Hepatocyte (in vitro differentiated cells): ENCODE data around the gene RHOT2. TPM values are rescaled to one million over a fixed set of nuclear protein-coding genes. Genes with fewer than 3 reads are reported as not detected.

Experiments used
- DNase-seq: peaks from one replicate; pipeline ENCODE4 v3.0.0-alpha.2; 2016; ENCODE audit warnings: low spot score
- H2AFZ ChIP-seq: fragments of 200-600 bp; sonication (generic); 2 replicates; pipeline ENCODE4 v1.6.0; 2016; ENCODE audit warnings: antibody characterized with exemption, mild to moderate bottlenecking
- H3K27ac ChIP-seq: fragments of 200-600 bp; sonication (generic); 2 replicates; pipeline ENCODE4 v1.5.1; 2016; ENCODE audit warnings: mild to moderate bottlenecking
- H3K27me3 ChIP-seq: fragments of 200-600 bp; sonication (generic); 2 replicates; pipeline ENCODE4 v1.6.1; 2016
- H3K36me3 ChIP-seq: fragments of 200-600 bp; sonication (generic); replicated peaks from 2 replicates; pipeline ENCODE4 v1.5.1; 2016; ENCODE audit warnings: low read depth; ENCODE audit not compliant: insufficient read depth
- H3K4me1 ChIP-seq: fragments of 200-600 bp; sonication (generic); 2 replicates; pipeline ENCODE4 v1.5.1; 2016; ENCODE audit warnings: mild to moderate bottlenecking, moderate library complexity; ENCODE audit not compliant: insufficient read depth
- H3K4me2 ChIP-seq: fragments of 200-600 bp; sonication (generic); 2 replicates; pipeline ENCODE4 v1.6.0; 2016
- H3K4me3 ChIP-seq: fragments of 200-600 bp; sonication (generic); 2 replicates; pipeline ENCODE4 v1.5.1; 2016; ENCODE audit warnings: mild to moderate bottlenecking
- H3K79me2 ChIP-seq: fragments of 200-600 bp; sonication (generic); 2 replicates; pipeline ENCODE4 v1.6.0; 2017; ENCODE audit warnings: mild to moderate bottlenecking
- H3K9me2 ChIP-seq: fragments of 200-600 bp; sonication (generic); replicated peaks from 2 replicates; pipeline ENCODE4 v1.6.0; 2017; ENCODE audit warnings: mild to moderate bottlenecking; ENCODE audit not compliant: insufficient read depth
- H3K9me3 ChIP-seq: fragments of 200-600 bp; sonication (generic); 2 replicates; pipeline ENCODE4 v1.5.1; 2016; ENCODE audit warnings: low read depth, mild to moderate bottlenecking
- H4K20me1 ChIP-seq: fragments of 200-600 bp; sonication (generic); 2 replicates; pipeline ENCODE4 v1.6.0; 2016; ENCODE audit warnings: mild to moderate bottlenecking; ENCODE audit not compliant: insufficient read depth, poor library complexity, severe bottlenecking
- EZH2 ChIP-seq: fragments of 200-600 bp; sonication (generic); IDR thresholded peaks from 2 replicates; pipeline ENCODE4 v1.6.1; 2016; ENCODE audit warnings: antibody characterized with exemption, mild to moderate bottlenecking, borderline replicate concordance
- EZH2phosphoT487 ChIP-seq: fragments of 200-600 bp; sonication (generic); IDR thresholded peaks from one replicate; pipeline ENCODE4 v1.6.1; 2018; ENCODE audit warnings: antibody characterized with exemption, mild to moderate bottlenecking, low read depth, moderate library complexity; ENCODE audit not compliant: unreplicated experiment, severe bottlenecking
- WGBS: methylation state at CpG from one replicate; pipeline ENCODE4 v1.1.6; 2016; ENCODE audit warnings: low lambda C conversion rate; ENCODE audit errors: missing lambda C conversion rate; 5-methylcytosine and 5-hydroxymethylcytosine counted together
- polyA plus RNA-seq: library from polyadenylated mRNA; unstranded; fragments of >200 nt; fragmentation: Nextera tagmentation; extraction: Ambion mirVana; gene quantifications from 2 replicates; pipeline ENCODE4 v1.2.1, GENCODE V29; 2016
- total RNA-seq: library from RNA; depleted of rRNA; stranded (reverse); fragments of >200 nt; gene quantifications from 2 replicates; pipeline ENCODE4 v1.2.3, GENCODE V29; 2014
- TF ChIP-seq, protein P1 (sequence below): fragments of 200-600 bp; sonication (generic); IDR thresholded peaks from 2 replicates; pipeline ENCODE4 v1.5.1; 2016; ENCODE audit warnings: antibody characterized with exemption, mild to moderate bottlenecking; ENCODE audit not compliant: poor library complexity

Gene RHOT2
- total and polyA plus RNA-seq, 2 experiments from 2014 or later: 63.2 to 158 TPM

DNA sequence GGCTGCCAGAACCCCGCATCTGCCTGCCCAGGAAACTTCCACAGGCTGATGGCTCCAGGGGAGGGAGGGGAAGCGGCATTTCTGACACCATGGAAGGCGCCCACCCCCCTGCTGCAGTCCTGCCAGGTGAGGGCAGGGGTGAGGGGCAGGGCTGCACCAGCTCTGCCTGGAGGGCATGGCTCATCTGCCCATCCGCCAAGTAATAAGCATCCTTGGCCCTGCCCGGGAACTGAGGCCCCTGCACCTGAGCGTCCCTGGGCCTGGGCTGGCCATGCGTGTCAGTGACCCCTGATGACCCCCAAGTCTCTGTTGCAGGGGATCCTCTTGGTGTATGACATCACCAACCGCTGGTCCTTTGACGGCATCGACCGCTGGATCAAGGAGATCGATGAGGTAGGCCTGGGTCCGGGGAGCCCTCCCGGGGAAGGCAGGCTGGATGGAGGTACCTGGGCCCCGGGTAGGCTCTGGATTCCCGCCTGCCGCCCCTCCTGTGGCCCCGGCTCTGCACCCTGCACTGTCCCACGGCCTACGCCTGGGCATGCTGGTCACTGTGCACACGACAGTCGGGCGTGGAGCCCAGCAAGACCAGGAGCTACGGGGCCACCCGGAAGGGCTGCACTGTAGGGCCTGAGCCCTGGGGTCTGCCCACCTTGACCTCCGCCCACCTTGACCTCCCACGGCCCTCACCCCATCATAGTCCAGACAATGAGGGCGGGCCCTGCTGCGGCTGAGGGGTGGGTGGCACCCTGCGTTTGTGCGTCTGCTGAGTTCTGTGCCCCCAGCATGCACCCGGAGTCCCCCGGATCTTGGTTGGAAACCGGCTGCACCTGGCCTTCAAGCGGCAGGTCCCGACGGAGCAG, 42.6 kb upstream of the RHOT2 start:
- no peaks in the 10 kb centered on the region for H3K9me3 ChIP-seq
- no peak for DNase-seq
- 95% methylated on average over 36 of the region's 37 CpGs for WGBS
- no peaks in the 10 kb centered on the region for H3K36me3 ChIP-seq
- peaks cover 3% of the 10 kb centered on the region for H3K79me2 ChIP-seq
- no peaks in the 10 kb centered on the region for H3K9me2 ChIP-seq
- H3K27ac ChIP-seq: no peak overlapping the region
- peaks cover 6% of the 10 kb centered on the region for H4K20me1 ChIP-seq
- no peak overlapping the region for H2AFZ ChIP-seq
- H3K4me3 ChIP-seq: no peak overlapping the region
- H3K27me3 ChIP-seq: no peaks in the 10 kb centered on the region
- no peak overlapping the region for H3K4me2 ChIP-seq
- peaks cover 5% of the 10 kb centered on the region for H3K4me1 ChIP-seq
- TF ChIP-seq, protein P1, sequence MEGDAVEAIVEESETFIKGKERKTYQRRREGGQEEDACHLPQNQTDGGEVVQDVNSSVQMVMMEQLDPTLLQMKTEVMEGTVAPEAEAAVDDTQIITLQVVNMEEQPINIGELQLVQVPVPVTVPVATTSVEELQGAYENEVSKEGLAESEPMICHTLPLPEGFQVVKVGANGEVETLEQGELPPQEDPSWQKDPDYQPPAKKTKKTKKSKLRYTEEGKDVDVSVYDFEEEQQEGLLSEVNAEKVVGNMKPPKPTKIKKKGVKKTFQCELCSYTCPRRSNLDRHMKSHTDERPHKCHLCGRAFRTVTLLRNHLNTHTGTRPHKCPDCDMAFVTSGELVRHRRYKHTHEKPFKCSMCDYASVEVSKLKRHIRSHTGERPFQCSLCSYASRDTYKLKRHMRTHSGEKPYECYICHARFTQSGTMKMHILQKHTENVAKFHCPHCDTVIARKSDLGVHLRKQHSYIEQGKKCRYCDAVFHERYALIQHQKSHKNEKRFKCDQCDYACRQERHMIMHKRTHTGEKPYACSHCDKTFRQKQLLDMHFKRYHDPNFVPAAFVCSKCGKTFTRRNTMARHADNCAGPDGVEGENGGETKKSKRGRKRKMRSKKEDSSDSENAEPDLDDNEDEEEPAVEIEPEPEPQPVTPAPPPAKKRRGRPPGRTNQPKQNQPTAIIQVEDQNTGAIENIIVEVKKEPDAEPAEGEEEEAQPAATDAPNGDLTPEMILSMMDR: no peak
- TF ChIP-seq EZH2phosphoT487: no peak
- TF ChIP-seq EZH2: no peak

DNA sequence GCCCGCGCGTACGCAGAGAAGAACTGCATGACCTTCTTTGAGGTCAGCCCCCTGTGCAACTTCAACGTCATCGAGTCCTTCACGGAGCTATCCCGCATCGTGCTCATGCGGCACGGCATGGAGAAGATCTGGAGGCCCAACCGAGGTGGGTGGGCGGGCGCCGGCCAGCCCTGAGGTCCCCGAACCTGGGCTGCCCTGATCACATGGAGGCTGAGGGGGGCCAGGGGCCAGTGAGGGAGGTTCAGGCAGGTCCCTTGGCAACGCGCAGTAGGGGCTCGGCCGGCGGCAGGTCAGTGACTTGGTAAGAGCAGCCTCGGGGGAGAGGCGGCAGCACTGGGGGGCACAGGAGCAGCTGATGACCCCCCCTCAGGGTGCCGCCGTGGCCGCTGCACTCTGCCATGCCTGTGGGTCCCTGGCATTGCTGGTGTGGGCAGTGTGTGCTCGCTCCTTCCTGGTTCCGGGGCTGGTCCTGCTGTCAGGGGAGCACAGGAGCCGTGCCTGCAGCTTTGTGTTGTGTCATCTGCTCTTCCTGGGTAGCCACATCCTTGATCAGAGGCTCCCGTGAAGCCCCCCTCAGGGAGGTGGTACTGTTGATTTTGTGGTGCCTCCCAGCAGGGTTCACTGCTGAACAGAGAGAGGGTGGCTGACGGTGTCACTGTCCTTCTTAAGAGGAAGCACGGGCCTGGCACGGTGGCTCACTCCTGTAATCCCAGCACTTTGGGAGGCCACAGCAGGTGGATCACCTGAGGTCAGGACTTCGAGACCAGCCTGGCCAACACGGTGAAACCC, 41.8 kb upstream of the RHOT2 start:
- TF ChIP-seq, protein P1: no peak
- TF ChIP-seq EZH2phosphoT487 (no peak), EZH2 (no peak)
- Histone ChIP-seq H2AFZ (no peak overlapping the region), H3K79me2 (peaks cover 3% of the 10 kb centered on the region), H3K9me2 (no peaks in the 10 kb centered on the region), H3K27ac (no peak overlapping the region), H3K36me3 (no peaks in the 10 kb centered on the region), H3K4me1 (peaks cover 13% of the 10 kb centered on the region), H3K4me3 (no peak overlapping the region), H3K4me2 (no peak overlapping the region), H4K20me1 (peaks cover 6% of the 10 kb centered on the region), H3K27me3 (no peaks in the 10 kb centered on the region), H3K9me3 (no peaks in the 10 kb centered on the region)
- DNase-seq: no peak
- WGBS: 94% methylated on average over 33 of the region's 35 CpGs

DNA sequence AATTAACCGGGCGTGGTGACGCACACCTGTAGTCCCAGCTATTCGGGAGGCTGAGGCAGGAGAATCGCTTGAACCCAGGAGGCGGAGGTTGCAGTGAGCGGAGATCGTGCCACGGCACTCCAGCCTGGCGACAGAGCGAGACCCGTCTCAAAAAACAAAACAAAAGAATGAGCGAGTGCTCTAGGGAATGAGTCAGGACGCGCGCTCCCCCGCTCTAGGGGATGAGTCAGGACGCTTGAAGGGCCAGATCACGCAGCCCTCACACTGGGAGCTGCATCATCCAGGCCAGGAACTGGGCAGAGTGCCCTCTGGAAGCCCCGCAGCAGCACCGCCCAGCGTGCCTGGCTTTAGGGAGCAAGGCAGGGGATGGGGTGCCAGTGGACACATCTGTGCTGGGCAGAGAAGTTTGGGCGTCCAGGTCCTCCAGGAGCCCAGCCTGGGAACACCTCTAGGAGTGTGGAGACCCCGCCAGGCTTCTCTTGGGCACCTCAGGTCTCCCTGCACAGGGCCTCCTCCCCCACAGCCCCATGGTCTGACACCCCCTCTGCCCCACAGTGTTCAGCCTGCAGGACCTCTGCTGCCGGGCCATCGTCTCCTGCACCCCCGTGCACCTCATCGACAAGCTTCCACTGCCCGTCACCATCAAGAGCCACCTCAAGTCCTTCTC, 41.0 kb upstream of the RHOT2 start:
- Histone ChIP-seq H3K4me2 (no peak overlapping the region), H3K4me3 (no peak overlapping the region), H3K79me2 (peaks cover under 1% of the 10 kb centered on the region), H3K27ac (no peak overlapping the region), H4K20me1 (peaks cover 6% of the 10 kb centered on the region), H3K4me1 (peaks cover 16% of the 10 kb centered on the region), H3K9me2 (no peaks in the 10 kb centered on the region), H3K27me3 (no peaks in the 10 kb centered on the region), H3K36me3 (no peaks in the 10 kb centered on the region), H3K9me3 (no peaks in the 10 kb centered on the region), H2AFZ (no peak overlapping the region)
- WGBS: 92% methylated on average over 29 of the region's 29 CpGs
- peak; percentile 46 for DNase-seq
- no peak for TF ChIP-seq EZH2phosphoT487
- no peak for TF ChIP-seq EZH2
- TF ChIP-seq, protein P1: no peak
